NCI-H69 (cell line): Measurements from ENCODE around the gene HEPH.
"Not testable (repeated sequence)": the region's sequence is repeated elsewhere in the genome, so short reads cannot be mapped to it uniquely, and the experiment has no call there.

Source experiments
- DNase-seq: peaks from one replicate; lab custom pipeline; 2025; lab: John Stamatoyannopoulos, UW

Gene HEPH

GRCh38 chrX:66232296-66232695 lies 68.2 kb downstream of the HEPH start:
- peak; percentile 12 for DNase-seq

GRCh38 chrX:66233209-66233608 lies 69.2 kb downstream of the HEPH start:
- no peak for DNase-seq

- DNase-seq: not testable (repeated sequence)
Measured at GRCh38 chrX:66233904-66234303, 69.9 kb downstream of the HEPH start.

GRCh38 chrX:66255359-66255967 lies 91.4 kb downstream of the HEPH start:
- no peak for DNase-seq

- no peak for DNase-seq
Measured at GRCh38 chrX:66262807-66263206, 98.8 kb downstream of the HEPH start.
